Nephron (organoid): Measurements from ENCODE around the gene TPRN.
"Not testable (repeated sequence)": the region's sequence is repeated elsewhere in the genome, so short reads cannot be mapped to it uniquely, and the experiment has no call there.

Source experiments
- H3K27ac Mint-ChIP-seq, 3 experiments: 2 replicates each; pipeline ENCODE4 v1.8.0; 2020; ENCODE audit warnings: mixed read lengths in 3 of 3, mild to moderate bottlenecking in 2 of 3, moderate library complexity in 1 of 3
- H3K27me3 Mint-ChIP-seq: 2 replicates; pipeline ENCODE4 v1.8.0; 2021; ENCODE audit warnings: low read depth, mild to moderate bottlenecking, moderate library complexity, mixed read lengths
- H3K36me3 Mint-ChIP-seq: 2 replicates; pipeline ENCODE4 v1.8.0; 2020; ENCODE audit warnings: low read depth, mixed read lengths
- H3K4me1 Mint-ChIP-seq: 2 replicates; pipeline ENCODE4 v1.8.0; 2020; ENCODE audit warnings: mixed read lengths
- H3K4me3 Mint-ChIP-seq, 3 experiments: 2 replicates each; pipeline ENCODE4 v1.8.0; 2020; ENCODE audit warnings: mild to moderate bottlenecking in 3 of 3, mixed read lengths in 3 of 3, moderate library complexity in 2 of 3
- H3K9me3 Mint-ChIP-seq: 2 replicates; pipeline ENCODE4 v1.8.0; 2020; ENCODE audit warnings: mixed read lengths
- TF ChIP-seq, protein P1 (sequence below), 3 experiments: fragments of 200-600 bp; sonication (generic); IDR thresholded peaks; one replicate each; pipeline ENCODE4 v1.5.0; 2021; ENCODE audit warnings: antibody characterized with exemption in 3 of 3; ENCODE audit not compliant: unreplicated experiment in 3 of 3

Gene TPRN

GRCh38 chr9:137240841-137241489, 40.4 kb upstream of the TPRN start, which contains the start of gene TUBB4B:
Gene TUBB4B, plus strand, starts transcription at chr9:137241287. Its CDS starts 74 bp downstream, at chr9:137241361.
- Mint-ChIP-seq H3K27ac (peak within 1 kb of the TSS; percentile 73 to 95 (median 94)), H3K4me1 (peaks cover 34% of the 10 kb centered on the region), H3K36me3 (peaks cover 19% of the 10 kb centered on the region), H3K4me3 (peak within 1 kb of the TSS; percentile 89 to 96 (median 93)), H3K27me3 (no peaks in the 10 kb centered on the region), H3K9me3 (no peaks in the 10 kb centered on the region)
- TF ChIP-seq, protein P1, sequence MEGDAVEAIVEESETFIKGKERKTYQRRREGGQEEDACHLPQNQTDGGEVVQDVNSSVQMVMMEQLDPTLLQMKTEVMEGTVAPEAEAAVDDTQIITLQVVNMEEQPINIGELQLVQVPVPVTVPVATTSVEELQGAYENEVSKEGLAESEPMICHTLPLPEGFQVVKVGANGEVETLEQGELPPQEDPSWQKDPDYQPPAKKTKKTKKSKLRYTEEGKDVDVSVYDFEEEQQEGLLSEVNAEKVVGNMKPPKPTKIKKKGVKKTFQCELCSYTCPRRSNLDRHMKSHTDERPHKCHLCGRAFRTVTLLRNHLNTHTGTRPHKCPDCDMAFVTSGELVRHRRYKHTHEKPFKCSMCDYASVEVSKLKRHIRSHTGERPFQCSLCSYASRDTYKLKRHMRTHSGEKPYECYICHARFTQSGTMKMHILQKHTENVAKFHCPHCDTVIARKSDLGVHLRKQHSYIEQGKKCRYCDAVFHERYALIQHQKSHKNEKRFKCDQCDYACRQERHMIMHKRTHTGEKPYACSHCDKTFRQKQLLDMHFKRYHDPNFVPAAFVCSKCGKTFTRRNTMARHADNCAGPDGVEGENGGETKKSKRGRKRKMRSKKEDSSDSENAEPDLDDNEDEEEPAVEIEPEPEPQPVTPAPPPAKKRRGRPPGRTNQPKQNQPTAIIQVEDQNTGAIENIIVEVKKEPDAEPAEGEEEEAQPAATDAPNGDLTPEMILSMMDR (IDR thresholded peaks at IDR 0.05; ENCODE audit: unreplicated experiment in 3 of 3) = no peak

GRCh38 chr9:137240318-137240840, 39.8 kb upstream of the TPRN start:
- Mint-ChIP-seq H3K27me3 (no peaks in the 10 kb centered on the region), H3K9me3 (no peaks in the 10 kb centered on the region), H3K4me3 (peak overlapping the region; percentile 79 to 86 (median 84)), H3K36me3 (peaks cover 19% of the 10 kb centered on the region), H3K27ac (peak overlapping the region; percentile 69 to 84 (median 73)), H3K4me1 (peaks cover 34% of the 10 kb centered on the region)
- TF ChIP-seq, protein P1 (IDR thresholded peaks at IDR 0.05; ENCODE audit: unreplicated experiment in 3 of 3) = no peak

- H3K9me3 Mint-ChIP-seq, H3K27me3 Mint-ChIP-seq: not testable (repeated sequence)
- Mint-ChIP-seq H3K4me3 (peak overlapping the region; percentile 79 to 86 (median 84)), H3K4me1 (peaks cover 38% of the 10 kb centered on the region), H3K36me3 (peaks cover 19% of the 10 kb centered on the region), H3K27ac (peak overlapping the region in 2 of 3 experiments; percentile 69 to 84)
Observed at GRCh38 chr9:137239541-137240200, 39.1 kb upstream of the TPRN start.

GRCh38 chr9:137237759-137238726, 37.5 kb upstream of the TPRN start:
- Mint-ChIP-seq H3K9me3 (no peaks in the 10 kb centered on the region), H3K27ac (peak overlapping the region; percentile 23 to 51 (median 40)), H3K36me3 (peaks cover 10% of the 10 kb centered on the region), H3K27me3 (peaks cover 5% of the 10 kb centered on the region), H3K4me3 (peak overlapping the region; percentile 54 to 70 (median 56)), H3K4me1 (peaks cover 31% of the 10 kb centered on the region)
- TF ChIP-seq, protein P1 (IDR thresholded peaks at IDR 0.05; ENCODE audit: unreplicated experiment in 3 of 3) = no peak

- TF ChIP-seq, protein P1 (IDR thresholded peaks at IDR 0.05; ENCODE audit: unreplicated experiment in 3 of 3) = no peak
- no peaks in the 10 kb centered on the region for H3K36me3 Mint-ChIP-seq
- peaks cover 5% of the 10 kb centered on the region for H3K27me3 Mint-ChIP-seq
- H3K4me3 Mint-ChIP-seq = peak overlapping the region in 1 of 3 experiments; percentile 39
- no peak overlapping the region for H3K27ac Mint-ChIP-seq
- H3K4me1 Mint-ChIP-seq = peaks cover 24% of the 10 kb centered on the region
- H3K9me3 Mint-ChIP-seq = no peaks in the 10 kb centered on the region
Observed at GRCh38 chr9:137236936-137237421, 36.4 kb upstream of the TPRN start.
